Right lobe of liver (tissue), 4 donors: ENCODE data around the gene CACNA1D.
A peak's percentile ranks its signal among the peaks of the same experiment; 100 is the strongest.

Experiments
- POLR2A ChIP-seq: fragments of 450-650 bp; IDR thresholded peaks from one replicate; pipeline ENCODE4 v1.6.1; 2017; ENCODE audit warnings: antibody characterized with exemption, mild to moderate bottlenecking
- TF ChIP-seq, protein P1 (sequence below), 4 donors: fragments of 200-600 bp in 3 of 4; fragments of 450-650 bp in 1 of 4; IDR thresholded peaks; one replicate each; pipeline versions ENCODE4 v1.5.1 to v1.8.0; 2016 to 2022; ENCODE audit warnings: antibody characterized with exemption in 4 of 4, mild to moderate bottlenecking in 2 of 4
- donor health status: DM: no; HTN: no; CAD: no.
- donor health status: DM: no; HTN: no; CAD: no.
- donor health status: DM: no; HTN: yes; CAD: no.

DNA sequence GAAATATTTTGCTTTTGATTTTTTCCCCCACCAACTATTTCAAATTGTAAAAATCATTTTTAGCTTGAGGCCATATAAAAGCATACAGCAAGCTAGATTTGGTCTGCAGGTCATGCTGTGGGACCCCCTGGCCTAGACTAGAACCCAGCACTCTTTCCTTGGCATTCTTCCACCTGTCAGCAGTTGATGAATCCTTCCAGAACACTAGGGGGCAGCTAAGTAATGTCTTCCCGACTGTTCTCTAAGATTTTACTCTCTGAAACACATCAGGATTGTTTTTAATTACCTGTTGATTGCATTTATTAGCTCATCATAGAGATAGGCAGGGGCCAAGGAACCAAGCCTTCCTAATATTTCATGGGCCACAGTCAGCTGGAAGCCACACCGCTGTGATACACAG lies 174.5 kb downstream of the CACNA1D start:
- TF ChIP-seq, protein P1, sequence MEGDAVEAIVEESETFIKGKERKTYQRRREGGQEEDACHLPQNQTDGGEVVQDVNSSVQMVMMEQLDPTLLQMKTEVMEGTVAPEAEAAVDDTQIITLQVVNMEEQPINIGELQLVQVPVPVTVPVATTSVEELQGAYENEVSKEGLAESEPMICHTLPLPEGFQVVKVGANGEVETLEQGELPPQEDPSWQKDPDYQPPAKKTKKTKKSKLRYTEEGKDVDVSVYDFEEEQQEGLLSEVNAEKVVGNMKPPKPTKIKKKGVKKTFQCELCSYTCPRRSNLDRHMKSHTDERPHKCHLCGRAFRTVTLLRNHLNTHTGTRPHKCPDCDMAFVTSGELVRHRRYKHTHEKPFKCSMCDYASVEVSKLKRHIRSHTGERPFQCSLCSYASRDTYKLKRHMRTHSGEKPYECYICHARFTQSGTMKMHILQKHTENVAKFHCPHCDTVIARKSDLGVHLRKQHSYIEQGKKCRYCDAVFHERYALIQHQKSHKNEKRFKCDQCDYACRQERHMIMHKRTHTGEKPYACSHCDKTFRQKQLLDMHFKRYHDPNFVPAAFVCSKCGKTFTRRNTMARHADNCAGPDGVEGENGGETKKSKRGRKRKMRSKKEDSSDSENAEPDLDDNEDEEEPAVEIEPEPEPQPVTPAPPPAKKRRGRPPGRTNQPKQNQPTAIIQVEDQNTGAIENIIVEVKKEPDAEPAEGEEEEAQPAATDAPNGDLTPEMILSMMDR (IDR thresholded peaks at IDR 0.05): peak in 2 of 4 donors; percentile 5 to 36
- TF ChIP-seq POLR2A: no peak
